OCI-LY3 (cell line): ENCODE data around the gene KRTAP12-3.
"Not testable (repeated sequence)": the region's sequence is repeated elsewhere in the genome, so short reads cannot be mapped to it uniquely, and the experiment has no call there.

ENCODE experiments used
- EZH2phosphoT487 ChIP-seq: fragments of 200-600 bp; shearing (Covaris generic); IDR thresholded peaks from 2 replicates; pipeline ENCODE4 v1.6.1; 2018; ENCODE audit warnings: antibody characterized with exemption, mixed run types, low read depth
- TF ChIP-seq, protein P1 (sequence below): fragments of 200-600, 300-600 bp; sonication (generic); IDR thresholded peaks from 2 replicates; pipeline ENCODE4 v1.5.1; 2014; ENCODE audit warnings: antibody characterized with exemption, low read length, low read depth

- TF ChIP-seq, protein P1, sequence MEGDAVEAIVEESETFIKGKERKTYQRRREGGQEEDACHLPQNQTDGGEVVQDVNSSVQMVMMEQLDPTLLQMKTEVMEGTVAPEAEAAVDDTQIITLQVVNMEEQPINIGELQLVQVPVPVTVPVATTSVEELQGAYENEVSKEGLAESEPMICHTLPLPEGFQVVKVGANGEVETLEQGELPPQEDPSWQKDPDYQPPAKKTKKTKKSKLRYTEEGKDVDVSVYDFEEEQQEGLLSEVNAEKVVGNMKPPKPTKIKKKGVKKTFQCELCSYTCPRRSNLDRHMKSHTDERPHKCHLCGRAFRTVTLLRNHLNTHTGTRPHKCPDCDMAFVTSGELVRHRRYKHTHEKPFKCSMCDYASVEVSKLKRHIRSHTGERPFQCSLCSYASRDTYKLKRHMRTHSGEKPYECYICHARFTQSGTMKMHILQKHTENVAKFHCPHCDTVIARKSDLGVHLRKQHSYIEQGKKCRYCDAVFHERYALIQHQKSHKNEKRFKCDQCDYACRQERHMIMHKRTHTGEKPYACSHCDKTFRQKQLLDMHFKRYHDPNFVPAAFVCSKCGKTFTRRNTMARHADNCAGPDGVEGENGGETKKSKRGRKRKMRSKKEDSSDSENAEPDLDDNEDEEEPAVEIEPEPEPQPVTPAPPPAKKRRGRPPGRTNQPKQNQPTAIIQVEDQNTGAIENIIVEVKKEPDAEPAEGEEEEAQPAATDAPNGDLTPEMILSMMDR: not testable (repeated sequence)
- not testable (repeated sequence) for TF ChIP-seq EZH2phosphoT487
Measured at GRCh38 chr21:44637851-44638348, 19.8 kb upstream of the KRTAP12-3 start.
